Measurements from ENCODE around the gene CHRNB4. TPM values are rescaled to one million over a fixed set of nuclear protein-coding genes. Genes with fewer than 3 reads are reported as not detected.

CHRNB4 gene
- total and polyA plus RNA-seq, 9 donors = 0.09 to 1.4 (median 0.88) TPM

DNA sequence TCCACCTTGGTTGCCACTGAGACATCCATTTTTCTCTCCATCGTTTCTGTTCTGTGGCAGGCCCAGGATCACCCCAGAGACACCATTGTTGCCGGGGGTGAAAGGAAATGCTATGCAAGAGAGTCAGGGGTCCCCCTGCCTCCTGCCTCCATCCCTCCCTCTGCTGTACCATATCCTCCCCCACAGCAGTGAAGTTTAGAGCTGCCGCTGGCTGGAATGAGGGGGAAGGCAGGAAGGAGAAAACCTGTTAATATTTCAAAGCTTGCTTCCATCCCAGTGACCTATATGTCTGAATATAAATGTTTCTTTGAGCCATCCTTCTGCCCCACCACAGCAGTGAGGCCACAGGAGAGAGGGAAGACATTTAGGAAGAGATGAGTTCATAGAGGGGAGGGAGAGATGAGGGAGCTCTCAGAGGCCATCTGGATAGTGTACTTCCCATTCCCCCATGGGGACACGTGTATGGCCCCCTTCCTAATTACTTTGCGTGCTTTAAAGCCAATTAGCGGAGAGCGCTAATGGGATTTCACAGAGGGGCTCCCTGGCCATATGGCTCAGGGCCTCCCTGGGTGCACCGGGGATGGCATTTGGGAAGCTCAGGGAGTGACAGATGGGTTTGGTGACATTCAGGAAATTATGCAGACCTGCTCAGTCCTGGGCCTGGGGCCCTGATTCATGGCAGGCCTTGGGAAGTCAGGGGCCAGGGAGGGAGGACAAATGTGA, 40.4 kb upstream of the CHRNB4 start:
- Histone ChIP-seq H3K4me1 (ENCODE audit: control insufficient read depth, insufficient read depth, low read length) (peaks cover 30% of the 10 kb centered on the region), H3K27me3 (ENCODE audit: control insufficient read depth, insufficient read depth, low read length) (no peaks in the 10 kb centered on the region), H3K4me3 (ENCODE audit: low read length) (no peak overlapping the region), H3K9me3 (replicated peaks; ENCODE audit: control insufficient read depth, low read depth, low read length) (no peaks in the 10 kb centered on the region), H3K36me3 (ENCODE audit: control insufficient read depth, insufficient read depth, low read length) (no peaks in the 10 kb centered on the region), H3K27ac (ENCODE audit: low read length) (no peak overlapping the region)
- peak; percentile 15 for DNase-seq
- WGBS (ENCODE audit: insufficient coverage) = 21% methylated on average over 4 of the region's 8 CpGs

DNA sequence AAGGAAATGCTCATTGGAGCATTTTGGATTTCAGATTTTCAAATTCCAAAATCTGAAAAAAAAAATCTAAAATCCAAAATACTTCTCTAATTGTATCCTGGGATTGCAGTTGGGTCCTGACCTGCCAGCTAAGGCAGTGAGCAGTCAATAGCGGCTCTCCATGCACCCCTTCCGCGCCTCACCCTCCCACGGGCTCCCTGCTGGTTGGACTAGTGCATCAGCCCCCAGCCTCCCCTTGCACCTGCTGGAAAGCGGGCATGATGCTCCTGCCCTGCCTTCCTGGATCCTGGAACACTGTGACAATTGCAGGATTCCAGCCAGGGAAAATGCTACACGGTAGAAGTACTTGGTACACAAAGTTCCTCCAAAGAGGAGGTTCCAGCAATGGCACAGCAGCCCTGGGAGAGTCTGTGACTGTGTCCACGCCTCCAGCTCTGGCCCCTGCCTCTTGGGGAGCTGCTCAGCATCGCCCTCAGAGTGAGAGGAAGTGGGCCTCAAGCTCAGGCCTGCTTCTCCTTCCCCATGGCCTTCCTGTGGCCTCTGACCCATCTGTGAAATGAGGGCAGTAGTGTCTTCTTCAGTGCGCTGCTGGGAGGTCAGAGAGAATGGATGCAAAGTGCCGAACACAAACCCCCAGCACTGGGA, 39.5 kb upstream of the CHRNB4 start:
- Histone ChIP-seq H3K27ac (ENCODE audit: low read length) (no peak overlapping the region), H3K36me3 (ENCODE audit: control insufficient read depth, insufficient read depth, low read length) (no peaks in the 10 kb centered on the region), H3K27me3 (ENCODE audit: control insufficient read depth, insufficient read depth, low read length) (no peaks in the 10 kb centered on the region), H3K4me3 (ENCODE audit: low read length) (no peak overlapping the region), H3K9me3 (replicated peaks; ENCODE audit: control insufficient read depth, low read depth, low read length) (no peaks in the 10 kb centered on the region), H3K4me1 (ENCODE audit: control insufficient read depth, insufficient read depth, low read length) (peaks cover 21% of the 10 kb centered on the region)
- DNase-seq = peak; percentile 16
- WGBS (ENCODE audit: insufficient coverage) = 58% methylated on average over 9 of the region's 10 CpGs

DNA sequence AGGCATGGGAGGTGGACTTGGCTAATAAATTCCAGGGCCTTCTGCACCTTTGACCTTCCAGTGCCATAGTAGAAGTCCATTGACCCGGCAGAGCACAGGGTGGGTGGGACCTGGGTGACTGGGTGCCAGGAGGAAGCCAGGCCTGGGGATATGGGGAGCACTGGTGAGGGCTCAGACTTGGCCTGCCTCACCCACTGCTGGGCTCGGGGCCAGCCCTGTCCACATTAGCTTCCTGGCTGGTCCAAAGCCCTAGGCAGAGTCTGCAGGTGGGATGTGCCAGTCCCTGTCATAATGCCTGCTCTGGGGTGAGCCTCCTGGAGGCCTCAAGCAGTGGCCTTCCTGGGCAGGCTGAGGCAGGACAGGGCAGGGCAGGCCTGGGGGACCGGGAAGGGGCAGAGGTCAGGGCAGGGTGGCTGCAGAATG, 38.1 kb upstream of the CHRNB4 start:
- 74% methylated on average over 2 of the region's 3 CpGs for WGBS (ENCODE audit: insufficient coverage)
- H3K9me3 ChIP-seq (replicated peaks; ENCODE audit: control insufficient read depth, low read depth, low read length) = no peaks in the 10 kb centered on the region
- H3K4me3 ChIP-seq (ENCODE audit: low read length) = no peak overlapping the region
- H3K27ac ChIP-seq (ENCODE audit: low read length) = no peak overlapping the region
- peaks cover 18% of the 10 kb centered on the region for H3K4me1 ChIP-seq (ENCODE audit: control insufficient read depth, insufficient read depth, low read length)
- no peaks in the 10 kb centered on the region for H3K27me3 ChIP-seq (ENCODE audit: control insufficient read depth, insufficient read depth, low read length)
- no peaks in the 10 kb centered on the region for H3K36me3 ChIP-seq (ENCODE audit: control insufficient read depth, insufficient read depth, low read length)
- no peak for DNase-seq

DNA sequence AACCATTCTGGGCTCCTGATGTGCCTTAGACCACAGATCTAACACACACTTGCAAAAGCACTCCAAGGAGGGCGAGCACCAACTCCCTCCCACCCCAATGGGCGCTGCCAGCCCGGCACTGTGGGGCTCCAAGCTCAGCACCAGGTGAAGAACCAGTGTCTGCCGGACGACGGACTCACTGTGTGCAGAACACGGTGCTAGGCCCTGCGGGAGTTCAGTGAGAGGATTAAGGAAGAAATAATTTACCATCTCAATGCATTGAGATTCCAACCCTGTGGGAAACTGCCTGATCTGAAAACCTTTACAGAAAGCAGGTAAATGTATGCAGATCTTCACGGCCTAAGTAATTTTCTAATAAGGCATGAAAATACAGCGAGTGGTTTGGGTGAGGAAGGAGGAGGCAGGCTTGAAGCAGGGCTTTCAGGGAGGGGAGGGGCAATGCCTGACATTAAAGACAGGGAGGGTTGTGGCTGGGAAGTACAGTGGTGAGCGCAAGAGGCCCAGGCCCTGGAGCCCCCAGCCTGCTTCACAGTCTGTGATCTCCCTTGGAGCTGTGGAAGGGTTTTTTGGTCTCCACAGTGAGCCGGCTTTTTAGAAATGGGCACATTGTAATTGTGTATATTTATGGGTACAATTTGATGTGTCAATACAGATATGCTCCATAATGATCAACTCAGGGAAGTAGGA, 35.6 kb upstream of the CHRNB4 start:
- no peak for DNase-seq
- peaks cover 5% of the 10 kb centered on the region for H3K9me3 ChIP-seq (replicated peaks; ENCODE audit: control insufficient read depth, low read depth, low read length)
- no peak overlapping the region for H3K4me3 ChIP-seq (ENCODE audit: low read length)
- WGBS (ENCODE audit: insufficient coverage) = 71% methylated on average over 3 of the region's 12 CpGs
- no peak overlapping the region for H3K27ac ChIP-seq (ENCODE audit: low read length)
- no peaks in the 10 kb centered on the region for H3K36me3 ChIP-seq (ENCODE audit: control insufficient read depth, insufficient read depth, low read length)
- H3K4me1 ChIP-seq (ENCODE audit: control insufficient read depth, insufficient read depth, low read length) = peaks cover 30% of the 10 kb centered on the region
- no peaks in the 10 kb centered on the region for H3K27me3 ChIP-seq (ENCODE audit: control insufficient read depth, insufficient read depth, low read length)

DNA sequence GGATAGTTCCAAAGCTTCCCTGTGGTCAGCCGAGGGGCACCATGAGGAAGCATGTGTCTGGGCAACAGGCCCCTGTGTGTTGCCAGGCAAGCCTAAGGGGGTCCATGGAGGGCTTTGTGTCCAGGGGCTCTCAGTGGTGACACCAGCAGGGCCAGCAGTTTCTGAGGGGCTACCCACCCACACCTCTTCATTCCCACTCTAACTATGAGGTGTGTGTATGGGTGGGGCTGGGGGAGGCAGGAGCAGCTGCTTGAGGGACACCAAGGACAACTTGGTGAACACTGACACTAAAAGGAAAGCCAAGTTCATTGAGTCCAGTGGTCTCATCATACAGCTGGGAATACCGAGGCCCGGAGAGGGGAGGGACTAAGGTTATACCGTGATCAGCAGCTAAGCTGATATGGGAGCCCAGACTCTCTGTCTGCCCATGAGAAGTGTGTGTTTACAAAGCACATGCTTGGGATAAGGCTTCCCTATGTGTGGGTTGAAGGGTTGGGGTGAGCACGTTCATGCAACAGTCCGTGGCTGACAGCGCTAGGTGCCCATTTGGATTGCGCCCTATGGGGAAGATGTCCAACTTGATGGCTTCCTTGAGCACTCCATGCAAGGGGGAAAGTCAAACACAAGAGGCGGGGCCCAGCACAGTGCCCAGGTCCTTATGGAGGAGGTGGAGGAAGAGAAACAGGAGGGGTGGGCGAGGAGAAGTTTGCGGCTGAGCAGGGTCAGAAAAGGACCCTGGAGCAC, 34.8 kb upstream of the CHRNB4 start:
- WGBS (ENCODE audit: insufficient coverage) = 96% methylated on average over 8 of the region's 11 CpGs

DNA sequence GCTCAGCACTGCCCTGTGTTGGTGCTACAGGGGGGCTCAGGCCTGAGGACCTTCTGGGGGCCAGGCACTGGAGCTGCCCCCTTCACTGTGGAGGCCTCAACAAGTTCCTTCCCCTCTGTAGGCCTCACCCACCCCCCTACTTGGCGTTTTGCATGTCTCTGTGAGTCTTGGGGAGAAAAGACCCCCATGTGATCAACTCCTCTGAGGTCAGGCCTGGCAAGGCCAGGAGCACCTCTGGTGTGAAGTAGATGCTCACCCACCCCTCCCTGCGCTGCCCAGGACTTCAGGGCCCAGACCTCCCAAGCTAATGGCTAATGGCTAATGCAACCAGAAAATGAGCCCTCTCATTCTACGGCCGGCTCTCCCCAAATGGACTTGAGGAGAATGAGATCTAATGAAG, 34.2 kb upstream of the CHRNB4 start:
- H3K9me3 ChIP-seq (replicated peaks; ENCODE audit: control insufficient read depth, low read depth, low read length) = peaks cover 5% of the 10 kb centered on the region
- no peak overlapping the region for H3K27ac ChIP-seq (ENCODE audit: low read length)
- no peaks in the 10 kb centered on the region for H3K36me3 ChIP-seq (ENCODE audit: control insufficient read depth, insufficient read depth, low read length)
- H3K4me1 ChIP-seq (ENCODE audit: control insufficient read depth, insufficient read depth, low read length) = peaks cover 21% of the 10 kb centered on the region
- H3K27me3 ChIP-seq (ENCODE audit: control insufficient read depth, insufficient read depth, low read length) = no peaks in the 10 kb centered on the region
- WGBS (ENCODE audit: insufficient coverage) = 60% methylated on average over 2 of the region's 4 CpGs
- no peak for DNase-seq
- no peak overlapping the region for H3K4me3 ChIP-seq (ENCODE audit: low read length)

More for the DNA sequence above, 34.8 kb upstream of the CHRNB4 start:
- no peaks in the 10 kb centered on the region for H3K36me3 ChIP-seq (ENCODE audit: control insufficient read depth, insufficient read depth, low read length)
- no peaks in the 10 kb centered on the region for H3K27me3 ChIP-seq (ENCODE audit: control insufficient read depth, insufficient read depth, low read length)
- no peak overlapping the region for H3K27ac ChIP-seq (ENCODE audit: low read length)
- H3K9me3 ChIP-seq (replicated peaks; ENCODE audit: control insufficient read depth, low read depth, low read length) = peaks cover 5% of the 10 kb centered on the region
- peaks cover 26% of the 10 kb centered on the region for H3K4me1 ChIP-seq (ENCODE audit: control insufficient read depth, insufficient read depth, low read length)
- no peak overlapping the region for H3K4me3 ChIP-seq (ENCODE audit: low read length)
- no peak for DNase-seq

DNA sequence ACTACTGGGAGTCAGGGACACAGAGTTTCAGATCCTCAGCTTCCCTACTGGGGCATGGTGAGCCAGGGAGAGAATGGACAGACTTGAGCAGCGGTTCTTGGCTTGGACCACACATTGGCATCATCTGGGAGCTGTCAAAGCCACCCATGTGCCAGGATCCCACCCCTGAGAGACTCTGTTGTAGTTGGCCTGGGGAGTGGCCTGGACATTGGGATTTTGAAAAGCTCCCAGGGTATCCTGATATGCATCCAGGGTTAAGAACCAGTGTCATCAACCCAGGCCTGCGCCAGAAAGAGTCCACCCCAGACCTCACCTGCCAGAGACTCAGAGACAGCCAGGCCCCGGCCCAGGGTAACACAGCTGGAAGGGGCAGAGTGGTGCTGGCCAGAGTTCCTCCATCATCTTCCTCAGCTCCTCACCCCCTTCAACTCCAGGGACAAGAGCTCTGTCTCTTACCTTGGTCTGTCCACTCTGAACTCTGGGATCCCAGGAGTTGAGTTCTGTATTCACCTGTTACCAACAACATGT, 33.0 kb upstream of the CHRNB4 start:
- Histone ChIP-seq H3K4me3 (ENCODE audit: low read length) (no peak overlapping the region), H3K36me3 (ENCODE audit: control insufficient read depth, insufficient read depth, low read length) (no peaks in the 10 kb centered on the region), H3K4me1 (ENCODE audit: control insufficient read depth, insufficient read depth, low read length) (peaks cover 21% of the 10 kb centered on the region), H3K27me3 (ENCODE audit: control insufficient read depth, insufficient read depth, low read length) (peaks cover 7% of the 10 kb centered on the region), H3K9me3 (replicated peaks; ENCODE audit: control insufficient read depth, low read depth, low read length) (peaks cover 5% of the 10 kb centered on the region), H3K27ac (ENCODE audit: low read length) (no peak overlapping the region)
- 86% methylated on average over 2 of the region's 3 CpGs for WGBS (ENCODE audit: insufficient coverage)
- DNase-seq = no peak

DNA sequence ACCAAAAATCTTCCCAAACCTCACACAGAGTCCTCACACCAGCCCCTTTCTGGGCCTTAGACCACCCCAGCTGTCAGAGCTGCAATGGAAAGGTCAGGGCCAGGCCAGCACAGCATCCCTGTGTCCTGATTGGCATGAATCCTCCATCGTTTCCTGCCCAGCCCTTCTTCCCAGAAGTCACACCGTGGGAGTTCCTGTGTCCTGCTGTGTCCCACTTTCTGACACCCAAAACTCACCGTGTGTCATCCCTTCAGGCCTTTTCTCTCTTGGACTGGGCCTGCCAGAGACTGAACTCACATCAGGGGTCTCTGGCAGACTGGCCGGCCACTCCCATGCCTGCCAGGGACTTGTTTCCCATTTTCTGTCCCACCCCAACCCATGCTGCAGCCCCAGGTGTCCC, 32.5 kb upstream of the CHRNB4 start:
- DNase-seq = peak; percentile 30

DNA sequence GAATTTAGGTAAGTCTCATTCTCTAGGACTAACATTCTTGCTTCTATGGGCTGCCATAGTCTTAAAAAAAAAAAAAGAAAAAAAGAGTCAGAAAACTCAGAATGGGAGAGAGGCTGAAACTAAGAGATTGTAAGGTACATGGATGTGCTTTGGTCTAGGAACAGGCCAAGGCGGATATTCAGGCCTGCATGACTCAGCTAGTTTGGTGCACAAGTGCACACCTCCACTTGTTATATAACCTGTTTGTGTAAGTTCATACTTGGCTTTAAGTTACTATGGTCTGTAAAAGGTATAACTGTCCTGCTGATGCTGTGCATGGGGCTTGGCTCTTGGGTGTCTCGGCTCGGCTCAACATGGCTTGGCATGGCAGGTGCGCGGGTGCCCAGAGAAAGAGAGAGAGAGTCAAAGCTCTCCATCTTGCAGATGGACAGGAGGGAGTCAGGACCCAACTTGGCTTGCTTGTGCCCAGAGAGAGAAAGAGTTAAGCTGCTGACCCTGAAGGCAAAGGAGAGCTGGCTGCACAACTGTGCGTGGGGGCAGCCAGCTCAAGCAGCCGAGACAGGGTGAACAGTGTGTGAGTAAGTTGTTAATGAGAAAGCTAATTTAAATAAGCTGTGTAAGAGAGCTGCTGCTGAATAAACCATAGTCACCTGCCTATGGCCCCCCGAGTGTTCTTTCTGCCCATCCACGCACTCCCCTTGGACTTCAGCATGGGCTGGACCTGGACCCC, 31.4 kb upstream of the CHRNB4 start:
- WGBS (ENCODE audit: insufficient coverage) = 65% methylated on average over 6 of the region's 9 CpGs

More for the DNA sequence above, 32.5 kb upstream of the CHRNB4 start:
- Histone ChIP-seq H3K27ac (ENCODE audit: low read length) (no peak overlapping the region), H3K4me3 (ENCODE audit: low read length) (no peak overlapping the region), H3K27me3 (ENCODE audit: control insufficient read depth, insufficient read depth, low read length) (peaks cover 9% of the 10 kb centered on the region), H3K36me3 (ENCODE audit: control insufficient read depth, insufficient read depth, low read length) (no peaks in the 10 kb centered on the region), H3K9me3 (replicated peaks; ENCODE audit: control insufficient read depth, low read depth, low read length) (peaks cover 5% of the 10 kb centered on the region), H3K4me1 (ENCODE audit: control insufficient read depth, insufficient read depth, low read length) (peaks cover 21% of the 10 kb centered on the region)
- WGBS (ENCODE audit: insufficient coverage) = 42% methylated on average over 4 of the region's 4 CpGs

More for the DNA sequence above, 31.4 kb upstream of the CHRNB4 start:
- H3K27me3 ChIP-seq (ENCODE audit: control insufficient read depth, insufficient read depth, low read length) = peaks cover 13% of the 10 kb centered on the region
- H3K4me3 ChIP-seq (ENCODE audit: low read length) = no peak overlapping the region
- no peak overlapping the region for H3K27ac ChIP-seq (ENCODE audit: low read length)
- no peaks in the 10 kb centered on the region for H3K36me3 ChIP-seq (ENCODE audit: control insufficient read depth, insufficient read depth, low read length)
- no peak for DNase-seq
- H3K9me3 ChIP-seq (replicated peaks; ENCODE audit: control insufficient read depth, low read depth, low read length) = peaks cover 5% of the 10 kb centered on the region
- H3K4me1 ChIP-seq (ENCODE audit: control insufficient read depth, insufficient read depth, low read length) = peaks cover 23% of the 10 kb centered on the region
